ENCODE measurements around the gene PCNT. TPM values are rescaled to one million over a fixed set of nuclear protein-coding genes. Genes with fewer than 3 reads are reported as not detected.

Gene PCNT
- total and polyA plus RNA-seq, 2 of the 4 experiments (the other 2 are of a cell fraction) = 10.0 to 19.4 TPM

- Histone ChIP-seq H4K5ac (ENCODE audit: low read depth, low read length) (no peak overlapping the region), H3K9me1 (ENCODE audit: insufficient read depth, low read length) (peaks cover 3% of the 10 kb centered on the region; the same call in 1 of the 2 replicates), H2AK9ac (replicated peaks; ENCODE audit: low read depth, low read length, poor library complexity) (no peak overlapping the region), H2AFZ (replicated peaks; ENCODE audit: low read length, poor library complexity) (no peak overlapping the region), H4K20me1 (ENCODE audit: insufficient read depth, low read length) (peaks cover 14% of the 10 kb centered on the region), H4K91ac (ENCODE audit: insufficient read depth, low read depth, low read length) (no peak overlapping the region), H3K4me1 (ENCODE audit: control insufficient read depth, insufficient read depth, low read length) (no peaks in the 10 kb centered on the region), H3K36me3 (ENCODE audit: control insufficient read depth, insufficient read depth, low read length) (peaks cover 10% of the 10 kb centered on the region), H3K14ac (replicated peaks; ENCODE audit: low read depth, low read length) (no peak overlapping the region), H3K18ac (ENCODE audit: low read depth, low read length) (no peak overlapping the region), H3K9ac (ENCODE audit: low read depth, low read length) (no peak overlapping the region), H3K56ac (ENCODE audit: extremely low read depth, insufficient read depth, low read length) (no peak overlapping the region), H2BK15ac (ENCODE audit: low read depth, low read length) (no peak overlapping the region), H3K4ac (ENCODE audit: low read depth, low read length) (no peak overlapping the region), H3K79me1 (ENCODE audit: low read depth in 1 of 2, low read length in 2 of 2) (peaks cover 29 to 67% of the 10 kb centered on the region in 2 experiments), H3K4me3 (ENCODE audit: insufficient read depth, low read depth, low read length) (no peak overlapping the region), H4K8ac (ENCODE audit: low read depth in 2 of 2, low read length in 2 of 2) (no peak overlapping the region), H2BK20ac (ENCODE audit: low read depth, low read length) (no peak overlapping the region), H3K23ac (ENCODE audit: low read depth, low read length) (no peak overlapping the region), H3K9me3 (ENCODE audit: control insufficient read depth, insufficient read depth, low read length) (no peaks in the 10 kb centered on the region; the same call in 1 of the 2 replicates), H2BK5ac (ENCODE audit: low read depth, low read length, poor library complexity, severe bottlenecking) (no peak overlapping the region), H3K4me2 (ENCODE audit: low read depth, low read length) (no peak overlapping the region), H3K27ac (ENCODE audit: insufficient read depth, low read length) (no peak overlapping the region), H2BK120ac (ENCODE audit: low read depth, low read length) (no peak overlapping the region), H2AK5ac (ENCODE audit: low read depth, low read length) (no peak overlapping the region), H3K27me3 (ENCODE audit: control insufficient read depth, insufficient read depth, low read length) (no peaks in the 10 kb centered on the region)
- no peak for TF ChIP-seq MXI1 (IDR thresholded peaks at IDR 0.05; ENCODE audit: borderline replicate concordance, low read depth, low read length)
- no peak for TF ChIP-seq SMC3 (IDR thresholded peaks at IDR 0.05; ENCODE audit: low read depth, low read length)
- TF ChIP-seq CHD1 (IDR thresholded peaks at IDR 0.05; ENCODE audit: low read depth, low read length) = no peak
- no peak for TF ChIP-seq ELK1 (IDR thresholded peaks at IDR 0.05; ENCODE audit: borderline replicate concordance, low read depth, low read length)
- TF ChIP-seq RCOR1 (IDR thresholded peaks at IDR 0.05; ENCODE audit: insufficient replicate concordance, low read length) = no peak
- no peak for TF ChIP-seq USF2 (IDR thresholded peaks at IDR 0.05; ENCODE audit: low read depth, low read length)
- TF ChIP-seq NFE2L2 (IDR thresholded peaks at IDR 0.05; ENCODE audit: low read depth, low read length) = no peak
- dilution Hi-C loops (cut with HindIII; ENCODE audit: low sequenced_read_pairs, unreplicated experiment) = no loop called here
- ChIA-PET POLR2A (ENCODE audit: unreplicated experiment) (no interaction called here), CTCF (no interaction called here)
- ATAC-seq (ENCODE audit: low read depth) (no peak), DNase-seq (no peak)
- 100% methylated on average over 2 of the region's 14 CpGs; no CpG with 5 or more reads in 1 of the 2 experiments for WGBS, 2 experiments (ENCODE audit: extremely low coverage in 2 of 2, insufficient read length in 1 of 2)
- intact Hi-C loops (cut with micrococcal nuclease) = no loop called here
- no TSS peak for BruUV-seq (replicated peaks)
- in situ Hi-C loops (cut with MboI; ENCODE audit: low sequenced_read_pairs) = no loop called here
Measured at GRCh38 chr21:46377789-46378188, 53.8 kb downstream of the PCNT start.
